Measurements from ENCODE around the gene PPP1R14C. TPM values are rescaled to one million over a fixed set of nuclear protein-coding genes. Genes with fewer than 3 reads are reported as not detected.
A peak's percentile ranks its signal among the peaks of the same experiment; 100 is the strongest.

The PPP1R14C gene
- total RNA-seq, 4 donors from 2014 or later, result 34.7 to 102 (median 79.7) TPM

GRCh38 chr6:150138638-150139037, 4.2 kb upstream of the PPP1R14C start:
- no peak overlapping the region for H3K27ac ChIP-seq
- DNase-seq, result no peak
- WGBS, 2 donors, result 85 to 86% methylated on average over 7 of the region's 7 CpGs
- H3K9me3 ChIP-seq, result no peaks in the 10 kb centered on the region
- H3K4me3 ChIP-seq (replicated peaks in 1 of 3), result no peak overlapping the region
- intact Hi-C loops (cut with DNase I), result no loop called here
- no peak for TF ChIP-seq CTCF (IDR thresholded peaks at IDR 0.05)
- no peak for TF ChIP-seq POLR2A (IDR thresholded peaks at IDR 0.05)
- peaks cover 0 to 5% of the 10 kb centered on the region in 2 donors for H3K4me1 ChIP-seq
- H3K36me3 ChIP-seq, result no peaks in the 10 kb centered on the region
- no peaks in the 10 kb centered on the region for H3K27me3 ChIP-seq

GRCh38 chr6:150139533-150139932, 3.3 kb upstream of the PPP1R14C start:
- H3K27ac ChIP-seq, result no peak overlapping the region
- intact Hi-C loops (cut with DNase I), result no loop called here

GRCh38 chr6:150140236-150140969, 2.4 kb upstream of the PPP1R14C start:
- no peak overlapping the region for H3K4me3 ChIP-seq (replicated peaks in 1 of 3)
- TF ChIP-seq POLR2A (IDR thresholded peaks at IDR 0.05) (no peak), CTCF (IDR thresholded peaks at IDR 0.05) (no peak)
- WGBS, 2 donors, result 85 to 89% methylated on average over 6 of the region's 6 CpGs
- intact Hi-C loops (cut with DNase I), result no loop called here
- H3K4me1 ChIP-seq, result peaks cover 0 to 6% of the 10 kb centered on the region in 2 donors
- no peak for DNase-seq
- H3K27ac ChIP-seq, result no peak overlapping the region
- H3K36me3 ChIP-seq, result no peaks in the 10 kb centered on the region
- no peaks in the 10 kb centered on the region for H3K9me3 ChIP-seq
- no peaks in the 10 kb centered on the region for H3K27me3 ChIP-seq

More at GRCh38 chr6:150139533-150139932, 3.3 kb upstream of the PPP1R14C start:
- Histone ChIP-seq H3K27me3 (no peaks in the 10 kb centered on the region), H3K9me3 (no peaks in the 10 kb centered on the region), H3K36me3 (no peaks in the 10 kb centered on the region), H3K4me1 (peaks cover 0 to 4% of the 10 kb centered on the region in 2 donors), H3K4me3 (replicated peaks in 1 of 3) (no peak overlapping the region)
- DNase-seq, result no peak
- TF ChIP-seq CTCF (IDR thresholded peaks at IDR 0.05), result no peak
- TF ChIP-seq POLR2A (IDR thresholded peaks at IDR 0.05), result no peak
- WGBS, 2 donors, result 70 to 80% methylated on average over 3 of the region's 3 CpGs

- H3K4me1 ChIP-seq, result peaks cover 15 to 24% of the 10 kb centered on the region in 2 donors
- peak; percentile 70 to 71 for DNase-seq
- WGBS, 2 donors, result 4 to 5% methylated on average over 20 to 21 of the region's 25 CpGs
- peak overlapping the region; percentile 4 to 54 (median 52) for H3K4me3 ChIP-seq (replicated peaks in 1 of 3)
- H3K9me3 ChIP-seq, result no peaks in the 10 kb centered on the region
- H3K36me3 ChIP-seq, result no peaks in the 10 kb centered on the region
- peak overlapping the region in 2 of 3 donors; percentile 62 to 74 for H3K27ac ChIP-seq
- TF ChIP-seq POLR2A (IDR thresholded peaks at IDR 0.05) (no peak), CTCF (IDR thresholded peaks at IDR 0.05) (no peak)
- intact Hi-C loops (cut with DNase I), result no loop called here
- H3K27me3 ChIP-seq, result no peaks in the 10 kb centered on the region
Observed at GRCh38 chr6:150142097-150142669, 661 bp upstream of the PPP1R14C start.
